Measurements from ENCODE around the gene SORT1. TPM values are rescaled to one million over a fixed set of nuclear protein-coding genes. Genes with fewer than 3 reads are reported as not detected.
A peak's percentile ranks its signal among the peaks of the same experiment; 100 is the strongest.
"Not testable (repeated sequence)": the region's sequence is repeated elsewhere in the genome, so short reads cannot be mapped to it uniquely, and the experiment has no call there.

The SORT1 gene
- total and polyA plus RNA-seq, 2 of the 4 experiments (the other 2 are of a cell fraction) = 15.8 to 16.7 TPM

- POLR2A ChIA-PET (ENCODE audit: unreplicated experiment); H3K9me3 ChIP-seq (ENCODE audit: control insufficient read depth, insufficient read depth, low read length): not testable (repeated sequence)
These were observed 48.4 kb upstream of the SORT1 start for GRCh38 chr1:109445949-109446695.

More at GRCh38 chr1:109445949-109446695, 48.4 kb upstream of the SORT1 start:
- H2BK20ac ChIP-seq (ENCODE audit: low read depth, low read length); H3K4me1 ChIP-seq (ENCODE audit: control insufficient read depth, insufficient read depth, low read length); H3K14ac ChIP-seq (replicated peaks; ENCODE audit: low read depth, low read length); H4K91ac ChIP-seq (ENCODE audit: insufficient read depth, low read depth, low read length); H3K4me3 ChIP-seq (ENCODE audit: insufficient read depth, low read depth, low read length); H3K36me3 ChIP-seq (ENCODE audit: control insufficient read depth, insufficient read depth, low read length); H2BK15ac ChIP-seq (ENCODE audit: low read depth, low read length); H3K9me1 ChIP-seq (ENCODE audit: insufficient read depth, low read length); H3K56ac ChIP-seq (ENCODE audit: extremely low read depth, insufficient read depth, low read length); H4K8ac ChIP-seq (ENCODE audit: low read depth in 2 of 2, low read length in 2 of 2); BruUV-seq (replicated peaks); H3K18ac ChIP-seq (ENCODE audit: low read depth, low read length); in situ Hi-C loops (cut with MboI; ENCODE audit: low sequenced_read_pairs); H4K20me1 ChIP-seq (ENCODE audit: insufficient read depth, low read length); H3K23ac ChIP-seq (ENCODE audit: low read depth, low read length); H3K79me1 ChIP-seq (ENCODE audit: low read depth in 1 of 2, low read length in 2 of 2); H3K27me3 ChIP-seq (ENCODE audit: control insufficient read depth, insufficient read depth, low read length); H4K5ac ChIP-seq (ENCODE audit: low read depth, low read length); H2BK120ac ChIP-seq (ENCODE audit: low read depth, low read length); H3K4me2 ChIP-seq (ENCODE audit: low read depth, low read length); H2AK5ac ChIP-seq (ENCODE audit: low read depth, low read length); CTCF ChIA-PET; H2AFZ ChIP-seq (replicated peaks; ENCODE audit: low read length, poor library complexity); H3K4ac ChIP-seq (ENCODE audit: low read depth, low read length); H3K27ac ChIP-seq (ENCODE audit: insufficient read depth, low read length); H2AK9ac ChIP-seq (replicated peaks; ENCODE audit: low read depth, low read length, poor library complexity); H2BK5ac ChIP-seq (ENCODE audit: low read depth, low read length, poor library complexity, severe bottlenecking); dilution Hi-C loops (cut with HindIII; ENCODE audit: low sequenced_read_pairs, unreplicated experiment): not testable (repeated sequence)
- intact Hi-C loops (cut with micrococcal nuclease) = loop anchor here (5.0 kb wide), 1 partner anchor 36 kb away; the partner anchor contains the start of gene ATXN7L2
- no CpG with 5 or more reads among the region's 11 CpGs for WGBS, 2 experiments (ENCODE audit: extremely low coverage in 2 of 2, insufficient read length in 1 of 2)
- peak; percentile 5 for DNase-seq
- peak overlapping the region; percentile 2; the same call in 1 of the 2 replicates for H3K9ac ChIP-seq (ENCODE audit: low read depth, low read length)
- ATAC-seq (ENCODE audit: low read depth) = peak; percentile 48
